GM12874 (cell line): ENCODE data around the gene PRDM16.

Experiments used
- TF ChIP-seq, protein P1 (sequence below): IDR thresholded peaks from 2 replicates; pipeline ENCODE4 v1.5.1; 2011; ENCODE audit warnings: low read depth, mild to moderate bottlenecking, control low read depth, low read length, moderate library complexity; ENCODE audit not compliant: insufficient read depth

Gene PRDM16

DNA sequence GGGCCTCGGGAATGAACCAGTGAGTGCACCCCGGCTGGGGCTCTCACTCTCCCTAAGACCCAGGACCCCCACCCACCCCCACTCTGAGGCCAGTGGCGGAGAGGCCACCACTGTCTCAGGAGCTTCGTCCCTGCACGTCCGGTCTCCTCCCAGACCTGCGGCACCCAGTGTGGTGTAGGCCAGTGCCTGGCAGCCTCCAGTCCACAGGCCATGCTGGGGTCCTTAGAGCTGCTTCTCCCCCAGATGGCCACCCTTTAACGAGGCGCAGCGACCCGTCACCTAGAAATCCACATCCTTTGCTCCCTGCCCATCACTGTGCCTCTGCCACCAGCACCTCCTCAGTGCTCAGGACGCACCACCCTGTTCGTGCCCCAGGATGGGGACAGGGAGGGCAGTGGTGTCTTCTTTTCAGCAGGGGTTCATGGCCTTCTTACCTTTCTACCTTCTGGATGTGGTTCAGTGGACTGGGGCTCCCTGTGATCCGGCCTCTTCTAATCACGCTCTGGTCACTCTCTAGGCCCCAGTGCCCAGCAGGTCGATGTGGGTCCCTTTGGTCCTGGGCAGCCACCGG is 253.5 kb downstream of the PRDM16 start:
- TF ChIP-seq, protein P1, sequence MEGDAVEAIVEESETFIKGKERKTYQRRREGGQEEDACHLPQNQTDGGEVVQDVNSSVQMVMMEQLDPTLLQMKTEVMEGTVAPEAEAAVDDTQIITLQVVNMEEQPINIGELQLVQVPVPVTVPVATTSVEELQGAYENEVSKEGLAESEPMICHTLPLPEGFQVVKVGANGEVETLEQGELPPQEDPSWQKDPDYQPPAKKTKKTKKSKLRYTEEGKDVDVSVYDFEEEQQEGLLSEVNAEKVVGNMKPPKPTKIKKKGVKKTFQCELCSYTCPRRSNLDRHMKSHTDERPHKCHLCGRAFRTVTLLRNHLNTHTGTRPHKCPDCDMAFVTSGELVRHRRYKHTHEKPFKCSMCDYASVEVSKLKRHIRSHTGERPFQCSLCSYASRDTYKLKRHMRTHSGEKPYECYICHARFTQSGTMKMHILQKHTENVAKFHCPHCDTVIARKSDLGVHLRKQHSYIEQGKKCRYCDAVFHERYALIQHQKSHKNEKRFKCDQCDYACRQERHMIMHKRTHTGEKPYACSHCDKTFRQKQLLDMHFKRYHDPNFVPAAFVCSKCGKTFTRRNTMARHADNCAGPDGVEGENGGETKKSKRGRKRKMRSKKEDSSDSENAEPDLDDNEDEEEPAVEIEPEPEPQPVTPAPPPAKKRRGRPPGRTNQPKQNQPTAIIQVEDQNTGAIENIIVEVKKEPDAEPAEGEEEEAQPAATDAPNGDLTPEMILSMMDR: no peak

DNA sequence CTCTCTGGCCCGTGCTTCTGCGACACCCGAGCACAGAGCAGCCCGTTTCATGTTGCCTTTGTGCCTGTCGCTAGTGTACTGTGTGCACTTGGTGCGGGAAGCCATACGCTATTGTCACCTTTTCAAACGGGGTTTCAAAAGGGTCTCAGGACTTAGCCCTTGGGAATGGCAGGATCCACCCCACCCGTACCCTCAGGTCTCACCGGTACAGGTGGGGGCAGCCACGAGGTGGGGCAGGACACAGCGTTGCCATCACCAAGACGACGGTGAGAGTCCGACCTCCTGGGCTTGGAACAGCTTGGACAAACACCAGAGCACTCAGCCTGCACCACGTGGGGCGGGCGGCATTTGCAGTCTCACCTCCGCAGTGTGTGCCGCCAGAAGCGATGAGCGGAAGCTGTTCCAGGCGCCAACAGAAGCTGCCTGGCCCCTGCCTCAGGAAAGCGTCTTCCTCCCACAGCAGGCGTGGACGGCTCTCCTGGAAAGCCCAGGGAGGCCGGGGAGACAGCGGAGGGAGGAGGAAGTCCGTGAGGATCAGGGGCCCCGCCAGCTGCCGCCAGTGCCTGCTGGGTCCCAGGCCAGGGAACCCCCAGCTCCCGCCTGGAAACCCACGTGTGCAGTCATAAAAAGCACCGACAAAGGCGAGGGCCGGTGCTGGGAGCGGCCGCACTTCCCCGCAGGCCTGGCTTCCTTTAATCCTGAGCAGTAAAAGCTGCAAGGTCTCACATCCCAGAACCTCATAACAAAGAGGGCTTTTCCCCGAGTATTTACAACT is 254.2 kb downstream of the PRDM16 start:
- TF ChIP-seq, protein P1: no peak

DNA sequence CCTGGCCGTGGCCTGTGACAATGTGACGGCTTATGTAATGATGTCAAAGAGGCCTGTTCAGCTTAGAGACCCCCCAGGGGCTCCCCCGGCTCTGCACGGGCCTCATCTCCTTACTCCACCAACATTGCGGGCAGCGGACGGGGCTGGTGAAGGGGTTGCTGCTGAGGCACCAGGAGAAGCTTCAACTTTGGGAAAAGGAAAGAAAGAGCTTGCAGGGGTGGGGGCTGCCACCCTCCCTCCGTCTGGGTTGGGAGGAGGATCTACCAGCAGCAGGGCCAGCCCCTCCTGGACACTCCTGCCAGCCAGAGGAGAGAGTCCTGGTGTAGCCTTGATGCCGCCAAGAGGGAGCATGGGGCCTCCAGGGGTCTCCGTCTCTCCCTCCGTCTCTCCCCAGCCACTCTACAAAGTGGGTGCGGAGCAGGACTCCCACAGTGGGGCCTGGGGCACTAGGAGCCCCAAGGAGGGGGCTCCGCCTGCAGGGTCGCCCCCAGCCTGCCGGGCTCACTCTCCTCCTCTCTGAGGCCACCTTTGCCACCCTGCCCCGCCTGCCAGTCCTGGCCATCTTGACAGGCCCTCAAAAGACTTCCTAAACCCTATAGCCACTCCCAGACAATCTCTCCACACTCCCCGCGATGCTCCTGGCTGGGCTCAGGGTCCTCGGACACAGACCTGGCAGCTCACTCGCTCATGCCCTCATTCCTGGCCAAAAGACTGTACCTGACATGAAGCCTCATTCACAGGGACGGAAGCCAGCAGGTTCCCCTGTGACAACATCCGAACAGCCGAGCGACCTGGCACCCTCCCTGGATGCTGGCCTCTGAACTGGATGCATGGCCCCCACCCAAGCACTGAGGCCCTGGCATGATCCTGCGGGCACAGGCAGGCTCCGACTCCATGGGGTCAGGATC is 255.0 kb downstream of the PRDM16 start:
- TF ChIP-seq, protein P1: no peak

DNA sequence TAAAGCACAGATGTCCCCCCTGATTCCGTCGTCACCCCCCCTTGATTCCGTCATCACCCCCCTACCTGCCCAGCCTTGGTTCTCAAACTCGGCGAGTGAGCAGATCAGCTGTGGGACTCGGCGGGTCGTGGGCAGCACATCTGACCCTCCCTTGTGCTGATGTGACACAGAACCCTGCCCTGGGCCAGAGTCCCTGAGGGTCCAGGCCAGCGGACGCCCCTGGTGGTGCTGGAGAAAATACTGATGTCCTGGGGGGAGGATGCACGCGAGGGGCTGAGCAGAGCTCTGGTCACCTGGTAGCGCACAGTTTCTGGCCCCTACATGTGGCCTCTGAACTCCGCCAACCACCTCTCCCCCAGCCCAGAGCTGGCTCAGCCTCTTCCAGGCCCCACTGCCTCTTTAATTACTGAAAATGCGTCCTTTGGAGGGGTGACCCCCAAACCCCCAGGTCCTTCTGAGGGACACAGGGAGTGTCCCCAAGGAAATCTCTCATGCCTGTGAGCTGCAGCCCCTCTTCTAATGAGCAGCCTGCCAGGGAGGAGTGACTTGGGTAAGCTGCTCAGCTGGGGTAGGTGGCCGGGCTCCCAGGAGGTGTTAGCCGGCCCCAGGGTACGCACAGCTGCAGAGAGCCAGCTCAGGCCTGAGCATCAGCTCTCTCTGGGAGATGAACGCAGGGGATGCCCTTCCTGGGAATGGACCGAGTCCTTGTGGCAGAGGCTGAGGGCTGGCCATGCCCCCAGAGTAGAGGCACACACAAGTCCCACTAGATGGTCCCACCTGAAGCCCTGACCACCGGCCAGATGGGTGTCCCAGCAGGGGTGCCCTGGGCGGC is 255.9 kb downstream of the PRDM16 start:
- TF ChIP-seq, protein P1: no peak

GRCh38 chr1:3326516-3327388 is 257.7 kb downstream of the PRDM16 start:
- TF ChIP-seq, protein P1: no peak

DNA sequence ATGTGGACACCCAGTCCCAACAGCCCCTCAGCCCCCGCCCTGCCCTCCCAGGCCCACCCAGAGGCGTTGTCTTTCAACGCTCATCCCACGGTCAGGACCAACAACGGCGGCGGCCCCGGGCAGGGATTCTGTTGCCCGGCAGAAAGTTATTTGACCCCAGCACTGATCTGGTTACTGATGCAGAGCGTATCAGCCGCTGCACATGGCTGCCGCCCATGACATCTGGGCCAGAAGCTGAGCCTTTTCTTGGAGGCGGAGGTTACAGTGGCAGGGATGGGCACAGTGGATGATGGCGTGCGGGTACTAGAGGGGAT is 258.3 kb downstream of the PRDM16 start:
- TF ChIP-seq, protein P1: no peak
